ENCODE measurements around the gene TMEM243. TPM values are rescaled to one million over a fixed set of nuclear protein-coding genes. Genes with fewer than 3 reads are reported as not detected.

Gene TMEM243
- total and polyA plus RNA-seq, 2 of the 4 experiments (the other 2 are of a cell fraction), result 28.7 to 31.1 TPM

- TF ChIP-seq BHLHE40 (IDR thresholded peaks at IDR 0.05; ENCODE audit: low read depth, low read length) (peak; percentile 23; the same call in 1 of the 2 replicates), FOS (IDR thresholded peaks at IDR 0.05; ENCODE audit: low read depth, low read length) (peak; percentile 54; the same call in 1 of the 2 replicates), NFE2L2 (IDR thresholded peaks at IDR 0.05; ENCODE audit: low read depth, low read length) (no peak)
- H3K4me1 ChIP-seq (ENCODE audit: control insufficient read depth, insufficient read depth, low read length), result peaks cover 2% of the 10 kb centered on the region; the same call in 1 of the 2 replicates
- no peaks in the 10 kb centered on the region for H4K20me1 ChIP-seq (ENCODE audit: insufficient read depth, low read length)
- H4K5ac ChIP-seq (ENCODE audit: low read depth, low read length), result no peak overlapping the region
- H2AK9ac ChIP-seq (replicated peaks; ENCODE audit: low read depth, low read length, poor library complexity), result no peak overlapping the region
- no peak overlapping the region for H2BK120ac ChIP-seq (ENCODE audit: low read depth, low read length)
- H3K4me3 ChIP-seq (ENCODE audit: insufficient read depth, low read depth, low read length), result no peak overlapping the region
- H2AFZ ChIP-seq (replicated peaks; ENCODE audit: low read length, poor library complexity), result no peak overlapping the region
- no peak overlapping the region for H3K27ac ChIP-seq (ENCODE audit: insufficient read depth, low read length)
- 0 out of 4 replicates have a peak, but pooled peaks cover 0 to 2% of the 10 kb centered on the region in 2 experiments for H3K79me1 ChIP-seq (ENCODE audit: low read depth in 1 of 2, low read length in 2 of 2)
- no peak overlapping the region for H3K4me2 ChIP-seq (ENCODE audit: low read depth, low read length)
- ChIA-PET CTCF (no interaction called here), POLR2A (ENCODE audit: unreplicated experiment) (no interaction called here)
- peak; percentile 53 for ATAC-seq (ENCODE audit: low read depth)
- WGBS, 2 experiments (ENCODE audit: extremely low coverage in 2 of 2, insufficient read length in 1 of 2), result no CpG with 5 or more reads among the region's 1 CpG
- H2BK5ac ChIP-seq (ENCODE audit: low read depth, low read length, poor library complexity, severe bottlenecking), result no peak overlapping the region
- BruUV-seq (replicated peaks), result no TSS peak
- in situ Hi-C loops (cut with MboI; ENCODE audit: low sequenced_read_pairs), result no loop called here
- H3K9ac ChIP-seq (ENCODE audit: low read depth, low read length), result no peak overlapping the region
- intact Hi-C loops (cut with micrococcal nuclease), result no loop called here
- no peak overlapping the region for H3K4ac ChIP-seq (ENCODE audit: low read depth, low read length)
- no peak overlapping the region for H2AK5ac ChIP-seq (ENCODE audit: low read depth, low read length)
- H3K14ac ChIP-seq (replicated peaks; ENCODE audit: low read depth, low read length), result no peak overlapping the region
- H3K9me1 ChIP-seq (ENCODE audit: insufficient read depth, low read length), result peaks cover 5% of the 10 kb centered on the region
- no peaks in the 10 kb centered on the region for H3K36me3 ChIP-seq (ENCODE audit: control insufficient read depth, insufficient read depth, low read length)
- no peak overlapping the region for H2BK20ac ChIP-seq (ENCODE audit: low read depth, low read length)
- peak; percentile 72 for DNase-seq
- H3K56ac ChIP-seq (ENCODE audit: extremely low read depth, insufficient read depth, low read length), result no peak overlapping the region
- no peaks in the 10 kb centered on the region for H3K9me3 ChIP-seq (ENCODE audit: control insufficient read depth, insufficient read depth, low read length)
- dilution Hi-C loops (cut with HindIII; ENCODE audit: low sequenced_read_pairs, unreplicated experiment), result no loop called here
- H3K23ac ChIP-seq (ENCODE audit: low read depth, low read length), result no peak overlapping the region
- no peak overlapping the region for H3K18ac ChIP-seq (ENCODE audit: low read depth, low read length)
- peaks cover 8% of the 10 kb centered on the region for H3K27me3 ChIP-seq (ENCODE audit: control insufficient read depth, insufficient read depth, low read length)
- no peak overlapping the region for H4K8ac ChIP-seq (ENCODE audit: low read depth in 2 of 2, low read length in 2 of 2)
- H2BK15ac ChIP-seq (ENCODE audit: low read depth, low read length), result no peak overlapping the region
- H4K91ac ChIP-seq (ENCODE audit: insufficient read depth, low read depth, low read length), result no peak overlapping the region
Observed at GRCh38 chr7:87225696-87226095, 6.2 kb upstream of the TMEM243 start.

Data from IMR-90 (cell line).